Urothelium cell line (cell line): Measurements from ENCODE around the gene IQCC.

ENCODE experiments used
- DNase-seq: peaks from one replicate; pipeline ENCODE4 v3.0.0; 2011; ENCODE audit warnings: low spot score, mixed read lengths
- FAIRE-seq: peaks from 2 replicates; lab custom pipeline; 2011; peaks lifted over from hg19 to GRCh38; lab: Jason Lieb, UNC

IQCC gene

DNA sequence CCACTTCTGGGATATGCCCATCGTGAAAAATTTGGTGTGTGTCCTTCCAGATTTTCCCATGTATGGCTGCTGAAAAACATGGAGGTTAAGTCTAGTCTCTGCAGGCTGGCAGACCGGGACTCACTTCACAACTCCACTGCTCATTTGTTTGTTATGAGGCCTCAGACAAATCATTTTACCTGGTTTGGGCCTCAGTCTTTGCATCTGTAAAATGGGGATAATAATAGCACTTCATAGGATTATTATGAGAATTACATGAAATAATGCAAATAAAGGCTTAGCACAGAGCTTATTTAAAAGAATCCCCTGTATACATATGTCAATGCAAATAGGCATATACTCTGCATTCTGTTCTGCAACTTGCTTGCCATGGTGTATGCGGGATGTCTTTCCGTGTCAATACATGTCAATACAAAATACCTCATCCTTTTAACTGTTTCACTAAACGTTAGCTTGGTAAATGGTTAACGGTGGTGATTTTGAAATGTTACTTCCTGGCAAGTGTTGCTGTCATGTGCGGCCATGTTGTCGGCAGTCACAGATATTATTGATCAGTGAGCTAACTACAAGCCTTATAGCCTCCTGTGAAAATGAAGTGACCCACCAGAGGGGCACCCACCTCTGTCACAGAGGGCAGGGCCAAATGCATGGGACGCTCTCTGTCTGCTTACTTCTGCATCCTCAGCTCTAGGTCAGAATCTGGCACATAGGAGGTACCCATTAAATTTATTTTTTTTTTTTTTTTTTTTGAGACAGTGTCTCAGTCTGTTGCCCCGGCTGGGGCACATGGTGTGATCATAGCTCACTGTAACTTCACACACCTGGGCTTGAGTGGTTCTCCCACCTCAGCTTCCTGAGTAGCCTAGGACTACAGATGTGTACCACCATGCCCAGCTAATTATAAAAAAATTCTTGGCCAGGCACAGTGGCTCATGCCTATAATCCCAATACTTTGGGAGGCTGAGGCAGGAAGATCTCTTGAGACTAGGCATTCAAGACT lies 49.9 kb downstream of the IQCC start:
- FAIRE-seq: no peak
- no peak for DNase-seq

DNA sequence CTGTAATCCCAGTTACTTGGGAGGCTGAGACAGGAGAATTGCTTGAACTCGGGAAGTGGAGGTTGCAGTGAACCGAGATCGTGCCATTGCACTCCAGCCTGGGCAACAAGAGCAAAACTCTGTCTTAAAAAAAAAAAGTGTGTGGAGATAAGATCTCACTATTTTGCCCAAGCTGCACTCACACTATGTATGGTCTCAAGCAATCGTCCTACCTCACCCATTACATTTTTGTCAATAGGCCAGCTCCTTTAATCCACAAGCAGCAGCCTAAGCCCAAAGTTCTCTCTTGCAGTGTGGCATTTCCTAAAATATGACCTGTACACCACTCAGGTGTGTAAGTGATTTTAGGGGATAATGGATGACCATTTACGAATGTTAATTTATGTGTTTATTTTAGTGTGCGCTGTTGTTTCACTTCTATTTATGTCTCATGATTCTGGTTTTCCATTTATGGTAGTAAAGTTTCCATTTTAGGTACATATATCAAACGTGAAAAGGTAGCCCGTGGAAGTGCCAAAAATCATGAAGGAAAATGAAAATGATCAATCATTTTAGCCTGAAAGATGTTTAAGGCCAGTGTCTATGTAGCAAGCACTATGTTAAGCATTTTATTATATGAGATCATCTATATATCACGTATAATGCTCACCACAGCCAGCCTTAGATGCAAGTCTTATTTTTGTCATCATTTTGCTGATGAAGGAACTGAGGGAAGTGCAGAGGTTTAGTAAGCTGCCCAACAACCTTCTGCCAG lies 51.2 kb downstream of the IQCC start:
- DNase-seq (no peak), FAIRE-seq (no peak)

GRCh38 chr1:32257227-32257508 lies 51.7 kb downstream of the IQCC start:
- FAIRE-seq: no peak
- DNase-seq: no peak
